K562 (cell line): ENCODE results near the gene CMTM1. TPM values are rescaled to one million over a fixed set of nuclear protein-coding genes. Genes with fewer than 3 reads are reported as not detected.
A peak's percentile ranks its signal among the peaks of the same experiment; 100 is the strongest.

Experiments
- ARID1B ChIP-seq: fragments of 450-650 bp; IDR thresholded peaks from 2 replicates; pipeline ENCODE4 v1.6.1; 2016; ENCODE audit warnings: antibody characterized with exemption, mild to moderate bottlenecking, inconsistent platforms
- CREM ChIP-seq: IDR thresholded peaks from 2 replicates; pipeline ENCODE4 v1.6.1; 2014; ENCODE audit warnings: antibody characterized with exemption, low read depth
- CTBP1 ChIP-seq: fragments of 450-650 bp; IDR thresholded peaks from 2 replicates; pipeline ENCODE4 v1.6.1; 2016; ENCODE audit warnings: borderline replicate concordance
- CXXC5 ChIP-seq: fragments of 250-450 bp; sonication (Bioruptor Pico); IDR thresholded peaks from 2 replicates; pipeline ENCODE4 v1.8.0; 2022; ENCODE audit warnings: inconsistent platforms, mild to moderate bottlenecking, moderate library complexity
- DIDO1 ChIP-seq: fragments of 450-650 bp; IDR thresholded peaks from 2 replicates; pipeline ENCODE4 v1.6.1; 2016; ENCODE audit warnings: low read depth, missing biosample characterization, missing genetic modification characterization
- E2F6 ChIP-seq, 2 experiments: IDR thresholded peaks; 2 replicates each; pipeline ENCODE4 v1.6.1; 2011; ENCODE audit warnings: borderline replicate concordance in 1 of 2, control low read depth in 1 of 2, low read depth in 1 of 2, low read length in 1 of 2, mild to moderate bottlenecking in 1 of 2, mixed read lengths in 1 of 2, moderate library complexity in 1 of 2; ENCODE audit not compliant: insufficient read depth in 1 of 2, insufficient read length in 1 of 2, poor library complexity in 1 of 2, severe bottlenecking in 1 of 2; ENCODE audit errors: extremely low read depth in 1 of 2
- FOXM1 ChIP-seq, 2 experiments: fragments of 450-650 bp in 1 of 2; sonication (generic) in 1 of 2; formaldehyde crosslinking in 1 of 2; IDR thresholded peaks; 2 replicates each; pipeline versions ENCODE4 v1.6.1 to v1.9.0; 2017 to 2022; ENCODE audit warnings: low read depth in 2 of 2, mild to moderate bottlenecking in 2 of 2, missing genetic modification reagents in 1 of 2, moderate library complexity in 1 of 2
- GATA2 ChIP-seq: sonication (generic); formaldehyde crosslinking; IDR thresholded peaks from 2 replicates; pipeline ENCODE4 v1.4.0; 2020; ENCODE audit warnings: mild to moderate bottlenecking, missing genetic modification reagents
- HMBOX1 ChIP-seq: sonication (generic); IDR thresholded peaks from 2 replicates; pipeline ENCODE4 v1.6.1; 2016
- MYC ChIP-seq, 2 experiments: fragments of 250-450 bp in 1 of 2; sonication (Bioruptor Pico) in 1 of 2; IDR thresholded peaks; 2 replicates each; pipeline versions ENCODE4 v1.5.1 to v1.6.1; 2012 to 2021; ENCODE audit warnings: low read depth in 2 of 2, borderline replicate concordance in 1 of 2, improper control_type of control experiment in 1 of 2, low read length in 1 of 2, mild to moderate bottlenecking in 1 of 2, moderate library complexity in 1 of 2
- PKNOX1 ChIP-seq: fragments of 450-650 bp; IDR thresholded peaks from 2 replicates; pipeline ENCODE4 v1.6.1; 2016
- SMARCC2 ChIP-seq: fragments of 450-650 bp; IDR thresholded peaks from 2 replicates; pipeline ENCODE4 v1.6.1; 2017; ENCODE audit warnings: antibody characterized with exemption, moderate library complexity, mild to moderate bottlenecking, low read depth
- SRSF9 ChIP-seq: fragments of 200-400 bp; formaldehyde crosslinking; IDR thresholded peaks from 2 replicates; pipeline ENCODE4 v1.6.1; 2017; ENCODE audit warnings: low read depth, low read length, borderline replicate concordance
- TEAD4 ChIP-seq, 2 experiments: sonication (generic) in 1 of 2; formaldehyde crosslinking in 1 of 2; IDR thresholded peaks; 2 replicates each; pipeline versions ENCODE4 v1.6.1 to v1.8.0; 2012 to 2022; ENCODE audit warnings: borderline replicate concordance in 1 of 2, inconsistent platforms in 1 of 2, low read length in 1 of 2, mild to moderate bottlenecking in 1 of 2, missing genetic modification reagents in 1 of 2
- TSC22D4 ChIP-seq: fragments of 450-650 bp; IDR thresholded peaks from 2 replicates; pipeline ENCODE4 v1.6.1; 2016; ENCODE audit warnings: missing genetic modification characterization, missing biosample characterization, control low read depth
- U2AF1 ChIP-seq: fragments of 200-400 bp; formaldehyde crosslinking; optimal IDR thresholded peaks from 2 replicates; pipeline ENCODE3; 2017; ENCODE audit warnings: mild to moderate bottlenecking, low read depth, low read length, moderate library complexity
- ZNF165 ChIP-seq: fragments of 250-450 bp; sonication (Bioruptor Pico); IDR thresholded peaks from 2 replicates; pipeline ENCODE4 v1.4.0; 2020; ENCODE audit warnings: borderline replicate concordance
- polyA plus RNA-seq, 8 experiments: library from polyadenylated mRNA; depleted of rRNA in 4 of 8; stranded (reverse) in 5 of 8; unstranded in 3 of 8; fragments of >200 nt; fragmentation: Nextera tagmentation in 2 of 8; fragmentation: Illumina TruSeq in 1 of 8; extraction: Ambion mirVana in 2 of 8; extraction: Trizol in 1 of 8; gene quantifications; 2 replicates each; pipeline versions ENCODE4 v1.2.1 to v1.2.3, GENCODE V29; 2011 to 2014; ENCODE audit warnings: inconsistent platforms in 1 of 8, missing spikeins in 1 of 8
- total RNA-seq, 7 experiments: library from RNA; depleted of rRNA in 6 of 7; stranded (reverse); fragments of >200 nt in 6 of 7; fragmentation: Illumina TruSeq in 2 of 7; extraction: Trizol in 2 of 7; gene quantifications; 2 replicates each; pipeline versions ENCODE4 v1.2.1 to v1.2.3, GENCODE V29; 2011 to 2021; ENCODE audit warnings: low replicate concordance in 1 of 7
- TF ChIP-seq, protein P1 (sequence below): fragments of 450-650 bp; IDR thresholded peaks from 2 replicates; pipeline ENCODE4 v1.6.1; 2016; ENCODE audit warnings: borderline replicate concordance
- TF ChIP-seq, protein P2 (sequence below): fragments of 200-800 bp; sonication (Bioruptor generic); IDR thresholded peaks from 2 replicates; pipeline ENCODE4 v1.6.1; 2017; ENCODE audit warnings: missing genetic modification characterization, missing compliant biosample characterization

The CMTM1 gene
- total and polyA plus RNA-seq, 9 of the 15 experiments (the other 6 are each of a cell fraction or from before 2014, with no cell fraction given), result 0.25 to 2.6 (median 1.1) TPM; not detected in 2

GRCh38 chr16:66617728-66618127 lies 51.5 kb downstream of the CMTM1 start (continued):
- TF ChIP-seq, protein P1, sequence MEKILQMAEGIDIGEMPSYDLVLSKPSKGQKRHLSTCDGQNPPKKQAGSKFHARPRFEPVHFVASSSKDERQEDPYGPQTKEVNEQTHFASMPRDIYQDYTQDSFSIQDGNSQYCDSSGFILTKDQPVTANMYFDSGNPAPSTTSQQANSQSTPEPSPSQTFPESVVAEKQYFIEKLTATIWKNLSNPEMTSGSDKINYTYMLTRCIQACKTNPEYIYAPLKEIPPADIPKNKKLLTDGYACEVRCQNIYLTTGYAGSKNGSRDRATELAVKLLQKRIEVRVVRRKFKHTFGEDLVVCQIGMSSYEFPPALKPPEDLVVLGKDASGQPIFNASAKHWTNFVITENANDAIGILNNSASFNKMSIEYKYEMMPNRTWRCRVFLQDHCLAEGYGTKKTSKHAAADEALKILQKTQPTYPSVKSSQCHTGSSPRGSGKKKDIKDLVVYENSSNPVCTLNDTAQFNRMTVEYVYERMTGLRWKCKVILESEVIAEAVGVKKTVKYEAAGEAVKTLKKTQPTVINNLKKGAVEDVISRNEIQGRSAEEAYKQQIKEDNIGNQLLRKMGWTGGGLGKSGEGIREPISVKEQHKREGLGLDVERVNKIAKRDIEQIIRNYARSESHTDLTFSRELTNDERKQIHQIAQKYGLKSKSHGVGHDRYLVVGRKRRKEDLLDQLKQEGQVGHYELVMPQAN, result peak; percentile 24; the same call in 1 of the 2 replicates
- TF ChIP-seq U2AF1 (no peak), PKNOX1 (peak; percentile 43; the same call in 1 of the 2 replicates), CREM (peak; percentile 77), E2F6 (IDR thresholded peaks at IDR 0.05; ENCODE audit: borderline replicate concordance in 1 of 2, extremely low read depth in 1 of 2, insufficient read depth in 1 of 2, insufficient read length in 1 of 2, low read depth in 1 of 2, low read length in 1 of 2, poor library complexity in 1 of 2, severe bottlenecking in 1 of 2) (peak in 1 of 2 experiments; percentile 36), HMBOX1 (peak; percentile 45; the same call in 1 of the 2 replicates), FOXM1 (IDR thresholded peaks at IDR 0.05; ENCODE audit: low read depth) (peak; percentile 72), FOXM1 (CRISPR knock-in tag; IDR thresholded peaks at IDR 0.05; ENCODE audit: low read depth) (no peak), SMARCC2 (no peak), ARID1B (peak; percentile 94), MYC (IDR thresholded peaks at IDR 0.05; ENCODE audit: low read depth, low read length) (0 out of 2 replicates have a peak, but pooled peaks have one; percentile 51), MYC (CRISPR knock-in tag; IDR thresholded peaks at IDR 0.05; ENCODE audit: borderline replicate concordance, low read depth) (no peak), TEAD4 (IDR thresholded peaks at IDR 0.05; ENCODE audit: low read length) (peak; percentile 97), TEAD4 (CRISPR knock-in tag; IDR thresholded peaks at IDR 0.05; ENCODE audit: borderline replicate concordance) (no peak), GATA2 (CRISPR knock-in tag) (peak; percentile 90), TSC22D4 (no peak), CTBP1 (peak; percentile 92), DIDO1 (tag) (no peak), SRSF9 (no peak), ZNF165 (CRISPR knock-in tag) (no peak), CXXC5 (CRISPR knock-in tag) (peak; percentile 81)
- TF ChIP-seq, protein P2, sequence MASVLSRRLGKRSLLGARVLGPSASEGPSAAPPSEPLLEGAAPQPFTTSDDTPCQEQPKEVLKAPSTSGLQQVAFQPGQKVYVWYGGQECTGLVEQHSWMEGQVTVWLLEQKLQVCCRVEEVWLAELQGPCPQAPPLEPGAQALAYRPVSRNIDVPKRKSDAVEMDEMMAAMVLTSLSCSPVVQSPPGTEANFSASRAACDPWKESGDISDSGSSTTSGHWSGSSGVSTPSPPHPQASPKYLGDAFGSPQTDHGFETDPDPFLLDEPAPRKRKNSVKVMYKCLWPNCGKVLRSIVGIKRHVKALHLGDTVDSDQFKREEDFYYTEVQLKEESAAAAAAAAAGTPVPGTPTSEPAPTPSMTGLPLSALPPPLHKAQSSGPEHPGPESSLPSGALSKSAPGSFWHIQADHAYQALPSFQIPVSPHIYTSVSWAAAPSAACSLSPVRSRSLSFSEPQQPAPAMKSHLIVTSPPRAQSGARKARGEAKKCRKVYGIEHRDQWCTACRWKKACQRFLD, result no peak
